ENCODE measurements around the gene CYP17A1.

The CYP17A1 gene

GRCh38 chr10:102811346-102811745 is 25.9 kb downstream of the CYP17A1 start:
- Histone ChIP-seq H3K4me3 (ENCODE audit: insufficient read depth, low read depth, low read length) (no peak overlapping the region), H3K4me1 (ENCODE audit: control insufficient read depth, insufficient read depth, low read length) (peaks cover 5% of the 10 kb centered on the region), H3K9me3 (ENCODE audit: control insufficient read depth, low read length) (no peaks in the 10 kb centered on the region), H3K27me3 (ENCODE audit: control insufficient read depth, insufficient read depth, low read length, poor library complexity, severe bottlenecking) (no peaks in the 10 kb centered on the region), H3K36me3 (ENCODE audit: control insufficient read depth, insufficient read depth, low read length) (peaks cover 6% of the 10 kb centered on the region), H3K27ac (ENCODE audit: insufficient read depth, low read depth, low read length, poor library complexity, severe bottlenecking) (no peak overlapping the region)
- whole genome bisulfite sequencing, 2 experiments: 87 to 96% methylated on average over 3 of the region's 3 CpGs

DNA sequence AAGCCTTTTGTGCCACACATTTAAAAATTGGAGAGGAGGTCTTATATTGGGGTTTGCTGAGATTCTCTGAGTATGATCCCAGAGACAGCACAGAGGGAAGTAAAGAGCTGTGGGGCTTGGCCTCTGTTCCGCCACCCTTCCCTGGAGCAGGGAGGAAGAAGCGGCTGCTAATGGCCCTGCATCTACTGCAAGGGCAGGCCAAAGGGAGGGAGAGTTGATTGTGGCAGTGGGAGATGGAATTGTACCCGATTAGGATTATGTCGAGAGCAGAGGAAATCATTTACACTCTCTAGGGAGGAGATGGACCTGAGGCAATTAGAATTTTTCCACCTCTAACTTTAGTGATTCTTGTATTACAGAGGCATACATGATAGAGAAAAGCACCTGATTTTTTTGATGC is 28.8 kb downstream of the CYP17A1 start:
- Histone ChIP-seq H3K27me3 (ENCODE audit: control insufficient read depth, insufficient read depth, low read length, poor library complexity, severe bottlenecking) (no peaks in the 10 kb centered on the region), H3K27ac (ENCODE audit: insufficient read depth, low read depth, low read length, poor library complexity, severe bottlenecking) (no peak overlapping the region), H3K36me3 (ENCODE audit: control insufficient read depth, insufficient read depth, low read length) (peaks cover 6% of the 10 kb centered on the region), H3K4me1 (ENCODE audit: control insufficient read depth, insufficient read depth, low read length) (peaks cover 5% of the 10 kb centered on the region), H3K4me3 (ENCODE audit: insufficient read depth, low read depth, low read length) (no peak overlapping the region), H3K9me3 (ENCODE audit: control insufficient read depth, low read length) (no peaks in the 10 kb centered on the region)
- WGBS, 2 experiments: 76% methylated on average over 4 of the region's 4 CpGs

DNA sequence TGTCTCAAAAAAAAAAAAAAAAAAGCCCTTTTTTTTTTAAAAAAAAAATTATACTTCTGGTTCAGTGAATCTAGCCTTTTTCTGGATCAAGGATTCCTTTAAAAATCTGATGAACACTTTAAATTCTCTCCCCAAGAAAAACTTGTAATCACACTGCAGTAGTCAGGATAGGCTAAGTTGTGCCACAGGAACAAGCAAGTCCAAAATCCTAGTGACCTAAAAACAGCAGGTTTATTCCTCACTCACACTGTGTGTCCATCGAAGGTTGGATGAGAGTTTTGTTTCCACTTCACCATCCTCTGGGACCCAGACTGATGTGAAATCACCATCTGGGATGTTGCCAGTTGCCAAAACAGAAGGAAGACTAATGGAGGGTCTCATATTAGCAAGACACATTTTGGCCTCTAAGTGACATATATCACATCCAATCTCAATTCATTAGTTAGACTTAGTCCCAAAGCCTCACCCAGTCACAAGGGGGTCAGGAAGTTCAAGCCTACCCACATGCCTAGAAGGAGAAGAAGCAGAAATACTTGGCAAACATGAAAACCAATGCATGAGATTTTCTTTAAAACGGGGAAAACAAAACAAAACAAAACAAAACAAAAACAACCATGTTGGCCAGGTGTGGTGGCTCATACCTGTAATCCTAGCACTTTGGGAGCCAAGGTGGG is 32.7 kb downstream of the CYP17A1 start:
- Histone ChIP-seq H3K27me3 (ENCODE audit: control insufficient read depth, insufficient read depth, low read length, poor library complexity, severe bottlenecking) (no peaks in the 10 kb centered on the region), H3K4me1 (ENCODE audit: control insufficient read depth, insufficient read depth, low read length) (peaks cover 13% of the 10 kb centered on the region), H3K9me3 (ENCODE audit: control insufficient read depth, low read length) (no peaks in the 10 kb centered on the region), H3K4me3 (ENCODE audit: insufficient read depth, low read depth, low read length) (no peak overlapping the region), H3K27ac (ENCODE audit: insufficient read depth, low read depth, low read length, poor library complexity, severe bottlenecking) (no peak overlapping the region), H3K36me3 (ENCODE audit: control insufficient read depth, insufficient read depth, low read length) (no peaks in the 10 kb centered on the region)
- WGBS, 2 experiments: 75 to 93% methylated on average over 2 of the region's 2 CpGs

DNA sequence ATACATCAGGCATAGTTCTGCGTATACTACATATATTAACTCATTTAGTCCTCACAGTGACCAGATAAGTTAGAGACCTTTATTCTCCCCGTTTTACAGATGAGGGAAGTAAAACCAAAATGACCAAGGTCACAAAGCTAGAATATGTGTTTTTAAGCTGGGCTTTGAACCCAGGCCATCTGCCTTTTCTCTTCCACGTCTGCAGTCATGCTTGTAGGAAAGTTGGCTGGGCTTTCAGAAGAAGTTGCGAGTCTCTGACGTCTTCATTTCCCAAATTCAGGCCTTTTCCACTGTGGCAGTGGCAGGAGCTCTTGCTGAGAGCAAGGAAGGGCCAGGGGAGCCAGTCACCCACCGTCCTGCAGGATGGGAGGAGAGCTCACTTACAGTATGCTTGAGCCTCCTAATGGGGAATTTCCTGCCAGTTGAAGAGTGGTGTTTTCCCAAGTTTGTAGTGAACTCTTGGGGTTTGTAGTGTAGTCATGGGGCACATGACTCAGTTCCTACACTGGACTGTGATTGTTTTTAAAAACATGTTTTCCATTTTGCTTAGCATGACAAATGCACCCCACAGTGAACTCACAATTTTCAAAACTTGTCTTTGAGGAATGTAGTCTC is 34.2 kb downstream of the CYP17A1 start:
- peaks cover 2% of the 10 kb centered on the region for H3K36me3 ChIP-seq (ENCODE audit: control insufficient read depth, insufficient read depth, low read length)

GRCh38 chr10:102801978-102802377 is 35.2 kb downstream of the CYP17A1 start:
- Histone ChIP-seq H3K36me3 (ENCODE audit: control insufficient read depth, insufficient read depth, low read length) (peaks cover 5% of the 10 kb centered on the region), H3K9me3 (ENCODE audit: control insufficient read depth, low read length) (no peaks in the 10 kb centered on the region), H3K27me3 (ENCODE audit: control insufficient read depth, insufficient read depth, low read length, poor library complexity, severe bottlenecking) (no peaks in the 10 kb centered on the region), H3K27ac (ENCODE audit: insufficient read depth, low read depth, low read length, poor library complexity, severe bottlenecking) (no peak overlapping the region), H3K4me1 (ENCODE audit: control insufficient read depth, insufficient read depth, low read length) (peaks cover 9% of the 10 kb centered on the region), H3K4me3 (ENCODE audit: insufficient read depth, low read depth, low read length) (no peak overlapping the region)
- 49 to 56% methylated on average over 3 of the region's 3 CpGs for WGBS, 2 experiments

More for the DNA sequence above, 34.2 kb downstream of the CYP17A1 start:
- Histone ChIP-seq H3K9me3 (ENCODE audit: control insufficient read depth, low read length) (no peaks in the 10 kb centered on the region), H3K4me1 (ENCODE audit: control insufficient read depth, insufficient read depth, low read length) (peaks cover 9% of the 10 kb centered on the region), H3K4me3 (ENCODE audit: insufficient read depth, low read depth, low read length) (no peak overlapping the region), H3K27me3 (ENCODE audit: control insufficient read depth, insufficient read depth, low read length, poor library complexity, severe bottlenecking) (no peaks in the 10 kb centered on the region), H3K27ac (ENCODE audit: insufficient read depth, low read depth, low read length, poor library complexity, severe bottlenecking) (no peak overlapping the region)
- 60 to 70% methylated on average over 6 of the region's 6 CpGs for WGBS, 2 experiments

GRCh38 chr10:102801496-102801895 is 35.7 kb downstream of the CYP17A1 start:
- H3K9me3 ChIP-seq (ENCODE audit: control insufficient read depth, low read length): no peaks in the 10 kb centered on the region
- no peak overlapping the region for H3K27ac ChIP-seq (ENCODE audit: insufficient read depth, low read depth, low read length, poor library complexity, severe bottlenecking)
- H3K36me3 ChIP-seq (ENCODE audit: control insufficient read depth, insufficient read depth, low read length): peaks cover 5% of the 10 kb centered on the region
- H3K27me3 ChIP-seq (ENCODE audit: control insufficient read depth, insufficient read depth, low read length, poor library complexity, severe bottlenecking): no peaks in the 10 kb centered on the region
- 51 to 57% methylated on average over 2 of the region's 2 CpGs for WGBS, 2 experiments
- peaks cover 9% of the 10 kb centered on the region for H3K4me1 ChIP-seq (ENCODE audit: control insufficient read depth, insufficient read depth, low read length)
- no peak overlapping the region for H3K4me3 ChIP-seq (ENCODE audit: insufficient read depth, low read depth, low read length)

GRCh38 chr10:102800611-102801335 is 36.4 kb downstream of the CYP17A1 start:
- Histone ChIP-seq H3K36me3 (ENCODE audit: control insufficient read depth, insufficient read depth, low read length) (peaks cover 5% of the 10 kb centered on the region), H3K4me3 (ENCODE audit: insufficient read depth, low read depth, low read length) (no peak overlapping the region), H3K9me3 (ENCODE audit: control insufficient read depth, low read length) (no peaks in the 10 kb centered on the region), H3K27ac (ENCODE audit: insufficient read depth, low read depth, low read length, poor library complexity, severe bottlenecking) (no peak overlapping the region), H3K27me3 (ENCODE audit: control insufficient read depth, insufficient read depth, low read length, poor library complexity, severe bottlenecking) (no peaks in the 10 kb centered on the region), H3K4me1 (ENCODE audit: control insufficient read depth, insufficient read depth, low read length) (peaks cover 15% of the 10 kb centered on the region)
- 87 to 88% methylated on average over 10 of the region's 10 CpGs for WGBS, 2 experiments

- H3K27me3 ChIP-seq (ENCODE audit: control insufficient read depth, insufficient read depth, low read length, poor library complexity, severe bottlenecking): no peaks in the 10 kb centered on the region
- H3K4me1 ChIP-seq (ENCODE audit: control insufficient read depth, insufficient read depth, low read length): peaks cover 22% of the 10 kb centered on the region
Observed at GRCh38 chr10:102799691-102800471, 37.3 kb downstream of the CYP17A1 start.

DNA sequence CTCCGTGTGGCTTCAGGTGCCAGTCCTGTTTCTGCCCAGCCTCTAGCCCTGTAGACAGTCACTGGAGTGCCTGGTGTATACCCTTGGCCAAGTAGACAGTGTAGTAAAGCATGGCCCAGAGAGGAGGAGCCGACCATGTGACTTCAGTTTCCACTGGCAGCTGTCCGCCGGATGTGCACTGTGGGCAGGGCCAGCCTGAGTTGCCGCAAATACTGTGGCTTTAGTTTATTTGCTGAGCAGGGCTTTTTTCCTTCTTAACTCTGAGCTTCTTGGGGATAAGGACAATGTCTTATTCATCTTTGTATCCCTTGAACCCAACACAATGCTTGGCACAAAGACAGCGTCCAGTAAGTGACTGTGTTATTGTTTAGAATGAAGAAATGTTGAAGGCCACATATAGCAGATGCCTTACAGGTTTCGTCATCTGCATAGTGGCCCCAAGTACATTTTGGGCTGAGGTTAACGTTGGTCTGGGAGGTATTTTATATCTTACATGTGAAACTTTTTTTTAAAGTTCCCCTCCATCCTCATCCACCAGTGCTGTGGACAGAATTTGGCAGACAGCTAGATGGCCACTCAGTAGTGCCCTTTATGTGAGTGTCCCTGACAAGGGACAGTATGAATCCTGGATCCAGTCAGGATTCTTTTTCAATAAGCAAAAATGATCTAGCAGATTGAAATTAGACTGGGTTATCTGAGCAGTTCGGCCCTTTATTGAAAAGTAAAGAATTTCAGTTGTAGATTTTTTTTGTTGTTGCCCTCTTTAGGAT is 40.6 kb downstream of the CYP17A1 start:
- Histone ChIP-seq H3K9me3 (ENCODE audit: control insufficient read depth, low read length) (no peaks in the 10 kb centered on the region), H3K4me3 (ENCODE audit: insufficient read depth, low read depth, low read length) (no peak overlapping the region), H3K27me3 (ENCODE audit: control insufficient read depth, insufficient read depth, low read length, poor library complexity, severe bottlenecking) (no peaks in the 10 kb centered on the region), H3K36me3 (ENCODE audit: control insufficient read depth, insufficient read depth, low read length) (peaks cover 5% of the 10 kb centered on the region), H3K27ac (ENCODE audit: insufficient read depth, low read depth, low read length, poor library complexity, severe bottlenecking) (no peak overlapping the region), H3K4me1 (ENCODE audit: control insufficient read depth, insufficient read depth, low read length) (peaks cover 22% of the 10 kb centered on the region)
- 93 to 94% methylated on average over 8 to 9 of the region's 9 CpGs for whole genome bisulfite sequencing, 2 experiments

More at GRCh38 chr10:102799691-102800471, 37.3 kb downstream of the CYP17A1 start:
- Histone ChIP-seq H3K9me3 (ENCODE audit: control insufficient read depth, low read length) (no peaks in the 10 kb centered on the region), H3K36me3 (ENCODE audit: control insufficient read depth, insufficient read depth, low read length) (peaks cover 5% of the 10 kb centered on the region), H3K27ac (ENCODE audit: insufficient read depth, low read depth, low read length, poor library complexity, severe bottlenecking) (no peak overlapping the region), H3K4me3 (ENCODE audit: insufficient read depth, low read depth, low read length) (no peak overlapping the region)
- 86 to 87% methylated on average over 7 to 8 of the region's 8 CpGs for WGBS, 2 experiments
